Heart left ventricle (tissue), 16 donors: ENCODE data around the gene VASH2. TPM values are rescaled to one million over a fixed set of nuclear protein-coding genes. Genes with fewer than 3 reads are reported as not detected.
"Not testable (repeated sequence)": the region's sequence is repeated elsewhere in the genome, so short reads cannot be mapped to it uniquely, and the experiment has no call there.

Source experiments
- ATAC-seq, 4 donors: fragments of 200-7000 bp; cut with Tn5 transposase; one replicate each; pipeline ENCODE4 v1.9.1; 2020 to 2022; ENCODE audit warnings: moderate library complexity in 4 of 4, mild to moderate bottlenecking in 3 of 4, moderate number of reproducible peaks in 1 of 4
- DNase-seq, 5 donors: peaks; one replicate each; pipeline ENCODE4 v3.0.0-alpha.2; 2020
- H3K27ac ChIP-seq, 12 donors: fragments of 200-600 bp; sonication (generic) in 4 of 12; one replicate each; pipeline versions ENCODE4 v1.5.0 to v1.8.0; 2016 to 2022; ENCODE audit warnings: mild to moderate bottlenecking in 2 of 12
- H3K27me3 ChIP-seq, 9 donors: fragments of 200-600 bp; sonication (generic) in 2 of 9; one replicate each; pipeline versions ENCODE4 v1.5.1 to v1.8.0; 2016 to 2022; ENCODE audit warnings: mild to moderate bottlenecking in 3 of 9
- H3K36me3 ChIP-seq, 9 donors: fragments of 200-600 bp; sonication (generic) in 2 of 9; one replicate each; pipeline versions ENCODE4 v1.5.0 to v1.8.0; 2018 to 2022; ENCODE audit warnings: mild to moderate bottlenecking in 2 of 9
- H3K4me1 ChIP-seq, 12 donors: fragments of 200-600 bp; sonication (generic) in 4 of 12; one replicate each; pipeline versions ENCODE4 v1.5.0 to v1.8.0; 2016 to 2022; ENCODE audit warnings: mild to moderate bottlenecking in 3 of 12
- H3K4me3 ChIP-seq, 12 donors: fragments of 200-600 bp; sonication (generic) in 4 of 12; one replicate each; pipeline versions ENCODE4 v1.5.0 to v1.8.0; 2017 to 2022; ENCODE audit warnings: mild to moderate bottlenecking in 9 of 12, moderate library complexity in 4 of 12
- H3K9me3 ChIP-seq, 12 donors: fragments of 200-600 bp; sonication (generic) in 4 of 12; one replicate each; pipeline versions ENCODE4 v1.5.0 to v1.8.0; 2016 to 2022; ENCODE audit warnings: mild to moderate bottlenecking in 1 of 12
- POLR2A ChIP-seq, 2 donors: fragments of 450-650 bp; IDR thresholded peaks; one replicate each; pipeline ENCODE4 v1.6.1; 2017; ENCODE audit warnings: antibody characterized with exemption in 2 of 2, mild to moderate bottlenecking in 2 of 2, moderate library complexity in 2 of 2
- WGBS, 4 donors: extraction: QIAGEN DNeasy Blood & Tissue Kit in 2 of 4; methylation state at CpG; one replicate each; pipeline versions ENCODE4 v1.1.5 to v1.1.7; 2013 to 2018; 5-methylcytosine and 5-hydroxymethylcytosine counted together
- intact Hi-C, 10 donors: fragments of 100-400 bp; cut with DNase I; formaldehyde crosslinking; loops; one replicate each; pipeline versions ENCODE4 v1.11.1 to v1.14.2; 2022
- polyA plus RNA-seq, 2 donors: library from polyadenylated mRNA; stranded (reverse); fragments of 200-250 nt; gene quantifications; one replicate each; pipeline ENCODE4 v1.2.3, GENCODE V29; 2013
- total RNA-seq, 9 donors: library from RNA; depleted of rRNA in 2 of 9; stranded (reverse); fragments of >200 nt in 2 of 9; fragmentation: NEBNext Ultra II Directional in 3 of 9; extraction: Animal tissue kit (Norgen Biotek cat#: 25700) in 3 of 9; gene quantifications; one replicate each; pipeline versions ENCODE4 v1.1.0 to v1.2.4, GENCODE V29; 2016 to 2023
- TF ChIP-seq, protein P1 (sequence below), 12 donors: fragments of 200-600 bp; sonication (generic) in 4 of 12; IDR thresholded peaks; one replicate each; pipeline versions ENCODE4 v1.5.0 to v1.8.0; 2018 to 2022; ENCODE audit warnings: antibody characterized with exemption in 12 of 12, mild to moderate bottlenecking in 5 of 12
- donor health status: ischemic (EF 13 %, LVEDD 7.1; RV severe dilation, severe dysfunction).
- donor health status: healthy with polysubstance abuse.
- donor health status: DM: no; HTN: yes; CAD: no.
- donor health status: DM: no; HTN: no; CAD: no.
- donor health status: ischemic (EF 25% LVEDD 6.9; RV normal size, moderate dysfunction).
- donor health status: ischemic (EF 25% LVEDD 5.7; RV mildly dilated, moderate dysfunction).
- donor health status: healthy.
- donor health status: DM: yes; HTN: yes; CAD: no.
- donor health status: ischemic (EF 35%, LVEDD 5.7; RV mildly dilated, moderate dysfunction).
- donor health status: nonischemic (EF 11% LVEDD 7.7; RV severe dilation, severe dysfunction).
- donor health status: DM: yes; HTN: yes; CAD: no.
- donor health status: PGD.
- donor health status: ischemic (EF 29% LVEDD 5.4; RV normal size, mild dysfunction).
- donor health status: nonischemic (EF 23%, LVEDD 6.1; RV moderate dilation, normal function).

The VASH2 gene
- total and polyA plus RNA-seq, 11 donors = 0.19 to 2.6 (median 0.53) TPM; not detected in 1

DNA sequence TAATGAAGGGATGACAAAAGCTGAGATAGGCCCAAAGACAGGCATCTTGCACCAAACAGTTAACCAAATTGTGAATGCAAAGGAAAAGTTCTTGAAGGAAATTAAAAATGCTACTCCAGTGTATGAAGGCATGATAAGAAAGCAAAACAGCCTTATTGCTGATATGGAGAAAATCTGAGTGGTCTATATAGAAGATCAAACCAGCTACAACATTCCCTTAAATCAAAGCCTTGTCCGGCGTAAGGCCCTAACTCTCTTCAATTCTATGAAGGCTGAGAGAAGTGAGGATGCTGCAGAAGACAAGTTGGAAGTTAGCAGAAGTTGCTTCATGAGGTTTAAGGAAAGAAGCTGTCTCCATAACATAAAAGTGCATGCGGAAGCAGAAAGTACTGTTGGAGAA is 69.7 kb downstream of the VASH2 start:
- ATAC-seq = no peak
- H3K9me3 ChIP-seq = no peaks in the 10 kb centered on the region
- 97 to 99% (median 98%) methylated on average over 3 of the region's 3 CpGs for WGBS, 4 donors

DNA sequence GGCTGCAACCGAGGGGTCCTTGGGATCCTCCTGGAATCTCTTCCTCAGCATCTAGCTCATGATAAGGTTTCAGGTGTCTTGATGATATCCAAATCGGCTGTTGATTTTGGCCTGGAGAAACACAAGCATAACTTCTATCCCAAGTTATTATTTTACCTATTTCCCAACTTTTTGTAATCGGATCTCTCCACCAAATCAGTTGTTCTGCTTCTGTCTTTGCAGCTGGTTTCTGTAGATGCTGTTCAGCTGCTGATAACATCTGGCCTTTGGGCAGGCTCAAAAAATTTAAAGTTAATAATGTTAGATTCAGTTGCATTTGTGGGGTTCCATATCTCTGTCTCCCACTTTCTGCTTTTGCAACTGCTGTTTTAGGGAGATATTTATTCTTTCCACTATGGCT is 76.7 kb downstream of the VASH2 start:
- H3K27me3 ChIP-seq = peaks cover 0 to 32% (median 3%) of the 10 kb centered on the region in 9 donors
- 68 to 83% (median 80%) methylated on average over 3 of the region's 3 CpGs for WGBS, 4 donors
- DNase-seq, H3K27ac ChIP-seq, ATAC-seq, H3K36me3 ChIP-seq, H3K4me3 ChIP-seq, H3K9me3 ChIP-seq, intact Hi-C loops, H3K4me1 ChIP-seq: not testable (repeated sequence)

More for the DNA sequence above, 69.7 kb downstream of the VASH2 start:
- DNase-seq = no peak
- no peak for TF ChIP-seq POLR2A (IDR thresholded peaks at IDR 0.05)
- TF ChIP-seq, protein P1, sequence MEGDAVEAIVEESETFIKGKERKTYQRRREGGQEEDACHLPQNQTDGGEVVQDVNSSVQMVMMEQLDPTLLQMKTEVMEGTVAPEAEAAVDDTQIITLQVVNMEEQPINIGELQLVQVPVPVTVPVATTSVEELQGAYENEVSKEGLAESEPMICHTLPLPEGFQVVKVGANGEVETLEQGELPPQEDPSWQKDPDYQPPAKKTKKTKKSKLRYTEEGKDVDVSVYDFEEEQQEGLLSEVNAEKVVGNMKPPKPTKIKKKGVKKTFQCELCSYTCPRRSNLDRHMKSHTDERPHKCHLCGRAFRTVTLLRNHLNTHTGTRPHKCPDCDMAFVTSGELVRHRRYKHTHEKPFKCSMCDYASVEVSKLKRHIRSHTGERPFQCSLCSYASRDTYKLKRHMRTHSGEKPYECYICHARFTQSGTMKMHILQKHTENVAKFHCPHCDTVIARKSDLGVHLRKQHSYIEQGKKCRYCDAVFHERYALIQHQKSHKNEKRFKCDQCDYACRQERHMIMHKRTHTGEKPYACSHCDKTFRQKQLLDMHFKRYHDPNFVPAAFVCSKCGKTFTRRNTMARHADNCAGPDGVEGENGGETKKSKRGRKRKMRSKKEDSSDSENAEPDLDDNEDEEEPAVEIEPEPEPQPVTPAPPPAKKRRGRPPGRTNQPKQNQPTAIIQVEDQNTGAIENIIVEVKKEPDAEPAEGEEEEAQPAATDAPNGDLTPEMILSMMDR (IDR thresholded peaks at IDR 0.05) = no peak
- no peaks in the 10 kb centered on the region for H3K36me3 ChIP-seq
- intact Hi-C loops = loop anchor here in 1 of 10 donors (2.0 kb wide), 1 partner anchor 31 kb away; the partner anchor contains the start of gene RPS6KC1
- no peak overlapping the region for H3K27ac ChIP-seq
- peaks cover 0 to 5% (median 0%) of the 10 kb centered on the region in 12 donors for H3K4me1 ChIP-seq
- H3K4me3 ChIP-seq = no peak overlapping the region
- H3K27me3 ChIP-seq = peaks cover 0 to 10% (median 0%) of the 10 kb centered on the region in 9 donors

DNA sequence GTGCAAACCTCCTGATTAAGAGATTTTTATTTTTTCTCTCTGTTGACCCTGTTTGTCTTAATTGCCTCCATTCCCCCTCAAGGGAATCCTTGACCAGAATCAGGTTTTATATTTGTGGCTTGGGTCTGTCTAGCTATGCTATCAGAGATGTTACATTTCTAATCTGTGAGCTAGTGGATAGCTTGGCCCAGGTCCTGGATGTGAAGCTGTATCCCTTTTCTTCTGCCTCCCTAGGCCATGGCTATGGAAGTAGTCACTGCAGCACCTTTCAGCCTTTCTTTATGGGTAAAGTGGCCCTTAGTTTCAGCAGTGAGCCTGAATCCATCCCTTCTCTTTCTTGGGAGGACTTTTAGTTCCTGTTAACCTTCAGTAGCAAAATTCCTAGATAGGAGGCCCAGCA is 82.3 kb downstream of the VASH2 start:
- Histone ChIP-seq H3K4me3 (no peak overlapping the region), H3K27me3 (peaks cover 0 to 49% (median 7%) of the 10 kb centered on the region in 9 donors), H3K36me3 (no peaks in the 10 kb centered on the region), H3K27ac (no peak overlapping the region), H3K4me1 (no peaks in the 10 kb centered on the region), H3K9me3 (no peaks in the 10 kb centered on the region)
- ATAC-seq (no peak), DNase-seq (no peak)
- no peak for TF ChIP-seq POLR2A (IDR thresholded peaks at IDR 0.05)
- TF ChIP-seq, protein P1 (IDR thresholded peaks at IDR 0.05) = no peak
- intact Hi-C loops = no loop called here

- Histone ChIP-seq H3K27ac (no peak overlapping the region), H3K4me1 (no peaks in the 10 kb centered on the region), H3K4me3 (no peak overlapping the region), H3K27me3 (peaks cover 0 to 35% (median 8%) of the 10 kb centered on the region in 9 donors), H3K9me3 (no peaks in the 10 kb centered on the region), H3K36me3 (no peaks in the 10 kb centered on the region)
- TF ChIP-seq, protein P1 (IDR thresholded peaks at IDR 0.05) = no peak
- TF ChIP-seq POLR2A (IDR thresholded peaks at IDR 0.05) = no peak
- intact Hi-C loops = no loop called here
- WGBS, 4 donors = 89 to 94% (median 92%) methylated on average over 1 of the region's 1 CpG
- ATAC-seq (no peak), DNase-seq (no peak)
Measured at GRCh38 chr1:213034713-213035112, 84.4 kb downstream of the VASH2 start.

- Histone ChIP-seq H3K4me1 (no peaks in the 10 kb centered on the region), H3K36me3 (no peaks in the 10 kb centered on the region), H3K27me3 (peaks cover 0 to 38% (median 6%) of the 10 kb centered on the region in 9 donors), H3K9me3 (no peaks in the 10 kb centered on the region), H3K27ac (no peak overlapping the region), H3K4me3 (no peak overlapping the region)
- whole genome bisulfite sequencing, 4 donors = 79 to 84% (median 81%) methylated on average over 2 of the region's 2 CpGs
- no peak for ATAC-seq
- no peak for DNase-seq
- intact Hi-C loops = no loop called here
- TF ChIP-seq, protein P1 (IDR thresholded peaks at IDR 0.05) = no peak
- TF ChIP-seq POLR2A (IDR thresholded peaks at IDR 0.05) = no peak
Measured at GRCh38 chr1:213035573-213035972, 85.2 kb downstream of the VASH2 start.
